Activated T-helper 1 cell treated with Interleukin-2 at 50 U/mL for 16 hours (primary cell): Measurements from ENCODE around the gene RNF181.
"Not testable (repeated sequence)": the region's sequence is repeated elsewhere in the genome, so short reads cannot be mapped to it uniquely, and the experiment has no call there.

Experiments used
- DNase-seq: peaks from one replicate; pipeline ENCODE4 v3.0.0-alpha.2; 2020; ENCODE audit warnings: low read depth

The RNF181 gene

GRCh38 chr2:85595301-85596025 lies at the start of gene RNF181:
Gene RNF181, plus strand, starts transcription at chr2:85595745. Its CDS starts 19 bp downstream, at chr2:85595764.
- DNase-seq, result peak; percentile 81

GRCh38 chr2:85545780-85546240 lies 49.7 kb upstream of the RNF181 start:
- DNase-seq, result no peak

GRCh38 chr2:85547089-85547858 lies 48.3 kb upstream of the RNF181 start:
- DNase-seq, result no peak

GRCh38 chr2:85547859-85548607 lies 47.5 kb upstream of the RNF181 start:
- no peak for DNase-seq

- no peak for DNase-seq
Measured at GRCh38 chr2:85548608-85548900, 47.0 kb upstream of the RNF181 start.

GRCh38 chr2:85549095-85549494 lies 46.5 kb upstream of the RNF181 start:
- DNase-seq, result no peak

- no peak for DNase-seq
Measured at GRCh38 chr2:85549826-85550225, 45.7 kb upstream of the RNF181 start.

GRCh38 chr2:85550486-85550885 lies 45.1 kb upstream of the RNF181 start:
- DNase-seq, result no peak

GRCh38 chr2:85551698-85552678 lies 43.6 kb upstream of the RNF181 start:
- DNase-seq, result peak; percentile 74

GRCh38 chr2:85553184-85553583 lies 42.4 kb upstream of the RNF181 start:
- DNase-seq, result no peak

GRCh38 chr2:85554980-85555612 lies 40.4 kb upstream of the RNF181 start:
- no peak for DNase-seq

GRCh38 chr2:85557130-85557529 lies 38.4 kb upstream of the RNF181 start:
- no peak for DNase-seq

- DNase-seq, result no peak
Measured at GRCh38 chr2:85558160-85558559, 37.4 kb upstream of the RNF181 start.

- not testable (repeated sequence) for DNase-seq
Measured at GRCh38 chr2:85560403-85560726, 35.2 kb upstream of the RNF181 start.

GRCh38 chr2:85560812-85561279 lies 34.7 kb upstream of the RNF181 start:
- no peak for DNase-seq

GRCh38 chr2:85561280-85562212 lies 34.0 kb upstream of the RNF181 start, which contains the start of gene GGCX:
Gene GGCX, minus strand, starts transcription at chr2:85561493. Its CDS starts 65 bp downstream, at chr2:85561428.
- DNase-seq, result peak; percentile 91

GRCh38 chr2:85564144-85564563 lies 31.4 kb upstream of the RNF181 start:
- DNase-seq, result no peak

GRCh38 chr2:85566265-85566664 lies 29.3 kb upstream of the RNF181 start:
- no peak for DNase-seq

- no peak for DNase-seq
Measured at GRCh38 chr2:85575739-85576138, 19.8 kb upstream of the RNF181 start.

GRCh38 chr2:85577063-85577385 lies 18.5 kb upstream of the RNF181 start:
- DNase-seq, result no peak
